Measurements from ENCODE around the gene PRAME.

Gene PRAME

DNA sequence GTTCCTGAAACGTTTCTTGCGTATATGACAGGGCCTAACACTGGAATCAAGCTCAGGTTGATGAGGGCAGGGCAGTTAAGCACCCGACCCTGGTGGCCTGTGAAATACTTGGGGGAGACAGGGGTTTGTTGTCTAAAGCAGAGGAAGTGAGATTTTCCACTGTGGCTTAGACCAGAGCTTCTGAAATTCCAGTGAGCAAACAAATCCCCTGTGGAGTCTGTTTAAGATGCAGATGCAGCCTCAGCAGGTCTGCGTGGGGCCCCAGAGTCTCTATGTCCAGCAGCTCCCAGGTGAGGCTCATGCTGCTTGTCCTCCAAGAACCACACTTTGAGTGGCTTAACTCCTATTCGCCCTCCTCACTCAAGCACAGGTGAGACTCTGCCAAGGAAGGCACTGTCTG is 39.1 kb upstream of the PRAME start:
- no peaks in the 10 kb centered on the region for H3K9me3 ChIP-seq (ENCODE audit: insufficient read depth, low read depth, low read length)
- H2AFZ ChIP-seq (ENCODE audit: low read length): no peak overlapping the region
- H3K36me3 ChIP-seq (ENCODE audit: insufficient read depth, low read length): no peaks in the 10 kb centered on the region
- H3K4me1 ChIP-seq (ENCODE audit: insufficient read depth, low read length, poor library complexity, severe bottlenecking): no peaks in the 10 kb centered on the region
- H3F3A ChIP-seq (ENCODE audit: low read depth): no peaks in the 10 kb centered on the region
- no peak overlapping the region for H3K4me2 ChIP-seq (ENCODE audit: low read depth, low read length, poor library complexity, severe bottlenecking)
- no peaks in the 10 kb centered on the region for H3K9me2 ChIP-seq (replicated peaks; ENCODE audit: low read depth, low read length)
- H3K4me3 ChIP-seq (ENCODE audit: low read length, poor library complexity, severe bottlenecking): no peak overlapping the region
- TF ChIP-seq EZH2phosphoT487 (IDR thresholded peaks at IDR 0.05; ENCODE audit: borderline replicate concordance): no peak
- TF ChIP-seq, protein P1, sequence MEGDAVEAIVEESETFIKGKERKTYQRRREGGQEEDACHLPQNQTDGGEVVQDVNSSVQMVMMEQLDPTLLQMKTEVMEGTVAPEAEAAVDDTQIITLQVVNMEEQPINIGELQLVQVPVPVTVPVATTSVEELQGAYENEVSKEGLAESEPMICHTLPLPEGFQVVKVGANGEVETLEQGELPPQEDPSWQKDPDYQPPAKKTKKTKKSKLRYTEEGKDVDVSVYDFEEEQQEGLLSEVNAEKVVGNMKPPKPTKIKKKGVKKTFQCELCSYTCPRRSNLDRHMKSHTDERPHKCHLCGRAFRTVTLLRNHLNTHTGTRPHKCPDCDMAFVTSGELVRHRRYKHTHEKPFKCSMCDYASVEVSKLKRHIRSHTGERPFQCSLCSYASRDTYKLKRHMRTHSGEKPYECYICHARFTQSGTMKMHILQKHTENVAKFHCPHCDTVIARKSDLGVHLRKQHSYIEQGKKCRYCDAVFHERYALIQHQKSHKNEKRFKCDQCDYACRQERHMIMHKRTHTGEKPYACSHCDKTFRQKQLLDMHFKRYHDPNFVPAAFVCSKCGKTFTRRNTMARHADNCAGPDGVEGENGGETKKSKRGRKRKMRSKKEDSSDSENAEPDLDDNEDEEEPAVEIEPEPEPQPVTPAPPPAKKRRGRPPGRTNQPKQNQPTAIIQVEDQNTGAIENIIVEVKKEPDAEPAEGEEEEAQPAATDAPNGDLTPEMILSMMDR (conservative IDR thresholded peaks at IDR 0.05; ENCODE audit: low read length): no peak
- no peaks in the 10 kb centered on the region for H4K20me1 ChIP-seq (ENCODE audit: insufficient read depth, low read length, poor library complexity, severe bottlenecking)
- no peak overlapping the region for H3K9ac ChIP-seq (ENCODE audit: low read depth, low read length, poor library complexity, severe bottlenecking)
- H3K27me3 ChIP-seq (ENCODE audit: insufficient read depth, low read length, poor library complexity, severe bottlenecking): no peaks in the 10 kb centered on the region
- H3K79me2 ChIP-seq (ENCODE audit: insufficient read depth, low read length): no peaks in the 10 kb centered on the region

DNA sequence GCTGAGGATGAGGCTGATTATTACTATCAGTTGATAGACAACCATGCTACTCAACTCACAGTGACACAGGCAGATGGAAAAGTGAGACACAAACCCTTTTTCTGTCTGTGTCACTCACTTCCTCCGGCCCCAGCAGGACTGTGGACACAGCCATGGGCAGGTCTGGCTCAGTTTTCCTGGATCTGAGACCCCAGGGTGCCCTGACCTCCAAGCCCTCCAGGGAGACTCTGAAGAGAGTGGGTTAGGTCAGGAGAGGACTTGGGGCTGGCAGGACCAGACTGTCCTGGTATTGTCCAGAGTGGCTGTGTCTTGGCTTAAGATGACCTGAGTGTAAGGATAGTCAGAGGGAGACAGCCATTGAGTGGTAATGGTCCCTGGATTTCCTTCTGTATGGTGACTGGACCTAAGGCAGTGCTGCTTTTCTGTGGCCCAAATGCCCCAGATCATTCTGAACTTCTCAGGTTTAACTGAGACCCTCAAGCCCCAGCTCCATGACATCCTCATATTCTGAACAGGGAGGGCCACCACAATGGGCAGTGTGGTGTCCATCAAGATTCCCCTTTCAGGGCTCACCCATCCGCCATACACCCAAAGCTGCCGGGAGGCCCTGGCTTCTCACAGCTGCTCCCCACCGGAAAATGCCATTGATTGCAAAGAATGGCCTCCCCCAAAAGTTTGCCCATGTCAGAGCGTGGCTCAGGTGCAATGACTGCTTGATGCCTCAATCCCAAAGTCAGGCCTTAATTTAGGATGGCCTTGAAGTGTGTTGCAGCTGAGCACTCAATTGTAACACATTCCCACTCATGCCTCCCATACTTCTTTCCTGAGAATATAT is 36.2 kb upstream of the PRAME start:
- H3F3A ChIP-seq (ENCODE audit: low read depth): no peaks in the 10 kb centered on the region
- no peaks in the 10 kb centered on the region for H3K27me3 ChIP-seq (ENCODE audit: insufficient read depth, low read length, poor library complexity, severe bottlenecking)
- H3K9ac ChIP-seq (ENCODE audit: low read depth, low read length, poor library complexity, severe bottlenecking): no peak overlapping the region
- no peaks in the 10 kb centered on the region for H3K9me2 ChIP-seq (replicated peaks; ENCODE audit: low read depth, low read length)
- H4K20me1 ChIP-seq (ENCODE audit: insufficient read depth, low read length, poor library complexity, severe bottlenecking): no peaks in the 10 kb centered on the region
- H3K79me2 ChIP-seq (ENCODE audit: insufficient read depth, low read length): no peaks in the 10 kb centered on the region
- no peak overlapping the region for H2AFZ ChIP-seq (ENCODE audit: low read length)
- no peak overlapping the region for H3K4me2 ChIP-seq (ENCODE audit: low read depth, low read length, poor library complexity, severe bottlenecking)
- no peak overlapping the region for H3K4me3 ChIP-seq (ENCODE audit: low read length, poor library complexity, severe bottlenecking)
- TF ChIP-seq EZH2phosphoT487 (IDR thresholded peaks at IDR 0.05; ENCODE audit: borderline replicate concordance): no peak
- TF ChIP-seq, protein P1 (conservative IDR thresholded peaks at IDR 0.05; ENCODE audit: low read length): no peak
- H3K9me3 ChIP-seq (ENCODE audit: insufficient read depth, low read depth, low read length): no peaks in the 10 kb centered on the region
- H3K36me3 ChIP-seq (ENCODE audit: insufficient read depth, low read length): no peaks in the 10 kb centered on the region
- no peaks in the 10 kb centered on the region for H3K4me1 ChIP-seq (ENCODE audit: insufficient read depth, low read length, poor library complexity, severe bottlenecking)

DNA sequence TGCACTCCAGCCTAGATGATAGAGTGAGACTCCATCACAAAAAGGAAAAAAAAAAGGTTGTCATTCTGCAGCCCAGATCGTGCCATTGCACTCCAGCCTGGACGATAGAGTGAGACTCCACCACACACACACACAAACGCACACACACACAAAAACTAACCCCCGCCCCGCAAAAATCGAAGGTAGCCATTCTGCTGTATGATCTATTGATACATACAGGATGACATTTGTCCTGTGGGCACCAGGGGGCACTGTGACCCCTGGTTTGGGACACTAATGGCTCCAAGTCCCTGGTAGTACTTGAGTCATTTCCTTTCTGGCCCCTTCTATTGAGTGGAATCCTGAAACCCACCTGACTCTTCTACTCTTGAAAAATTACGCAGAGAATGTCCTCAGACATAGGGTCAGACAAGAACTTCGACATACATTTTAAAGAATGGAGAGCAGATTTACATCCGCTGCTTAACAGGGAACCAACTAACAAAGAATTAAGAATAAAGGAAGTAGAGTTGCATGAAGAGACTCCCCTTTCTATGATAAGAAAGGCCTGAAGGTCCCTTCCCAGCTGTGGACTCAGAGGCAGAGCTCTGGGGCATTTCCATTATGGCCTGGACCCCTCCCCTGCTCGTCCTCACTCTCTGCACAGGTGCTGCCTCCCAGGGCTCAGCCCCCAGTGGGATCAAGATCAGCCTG is 35.0 kb upstream of the PRAME start:
- no peak overlapping the region for H3K4me2 ChIP-seq (ENCODE audit: low read depth, low read length, poor library complexity, severe bottlenecking)

More for the DNA sequence above, 35.0 kb upstream of the PRAME start:
- no peaks in the 10 kb centered on the region for H4K20me1 ChIP-seq (ENCODE audit: insufficient read depth, low read length, poor library complexity, severe bottlenecking)
- H3K27me3 ChIP-seq (ENCODE audit: insufficient read depth, low read length, poor library complexity, severe bottlenecking): no peaks in the 10 kb centered on the region
- H3K79me2 ChIP-seq (ENCODE audit: insufficient read depth, low read length): no peaks in the 10 kb centered on the region
- TF ChIP-seq EZH2phosphoT487 (IDR thresholded peaks at IDR 0.05; ENCODE audit: borderline replicate concordance): no peak
- TF ChIP-seq, protein P1 (conservative IDR thresholded peaks at IDR 0.05; ENCODE audit: low read length): peak; percentile 95
- H2AFZ ChIP-seq (ENCODE audit: low read length): peak overlapping the region; percentile 10; the same call in 1 of the 2 replicates
- no peaks in the 10 kb centered on the region for H3K36me3 ChIP-seq (ENCODE audit: insufficient read depth, low read length)
- H3K9me3 ChIP-seq (ENCODE audit: insufficient read depth, low read depth, low read length): no peaks in the 10 kb centered on the region
- no peaks in the 10 kb centered on the region for H3F3A ChIP-seq (ENCODE audit: low read depth)
- no peaks in the 10 kb centered on the region for H3K9me2 ChIP-seq (replicated peaks; ENCODE audit: low read depth, low read length)
- no peak overlapping the region for H3K9ac ChIP-seq (ENCODE audit: low read depth, low read length, poor library complexity, severe bottlenecking)
- no peak overlapping the region for H3K4me3 ChIP-seq (ENCODE audit: low read length, poor library complexity, severe bottlenecking)
- H3K4me1 ChIP-seq (ENCODE audit: insufficient read depth, low read length, poor library complexity, severe bottlenecking): no peaks in the 10 kb centered on the region
